OCI-LY1 (cell line): ENCODE measurements around the gene PER2.

Experiments used
- EZH2 ChIP-seq: fragments of 200-600 bp; sonication (generic), shearing (Covaris generic); IDR thresholded peaks from 2 replicates; pipeline ENCODE4 v1.8.0; 2017; ENCODE audit warnings: borderline replicate concordance, mixed run types, mild to moderate bottlenecking, antibody characterized with exemption, low read length, moderate library complexity, mixed read lengths
- TF ChIP-seq, protein P1 (sequence below): fragments of 200-600 bp; sonication (generic), shearing (Covaris generic); IDR thresholded peaks from 2 replicates; pipeline ENCODE4 v1.5.1; 2017; ENCODE audit warnings: mild to moderate bottlenecking, antibody characterized with exemption, low read length, moderate library complexity, mixed read lengths

- TF ChIP-seq, protein P1, sequence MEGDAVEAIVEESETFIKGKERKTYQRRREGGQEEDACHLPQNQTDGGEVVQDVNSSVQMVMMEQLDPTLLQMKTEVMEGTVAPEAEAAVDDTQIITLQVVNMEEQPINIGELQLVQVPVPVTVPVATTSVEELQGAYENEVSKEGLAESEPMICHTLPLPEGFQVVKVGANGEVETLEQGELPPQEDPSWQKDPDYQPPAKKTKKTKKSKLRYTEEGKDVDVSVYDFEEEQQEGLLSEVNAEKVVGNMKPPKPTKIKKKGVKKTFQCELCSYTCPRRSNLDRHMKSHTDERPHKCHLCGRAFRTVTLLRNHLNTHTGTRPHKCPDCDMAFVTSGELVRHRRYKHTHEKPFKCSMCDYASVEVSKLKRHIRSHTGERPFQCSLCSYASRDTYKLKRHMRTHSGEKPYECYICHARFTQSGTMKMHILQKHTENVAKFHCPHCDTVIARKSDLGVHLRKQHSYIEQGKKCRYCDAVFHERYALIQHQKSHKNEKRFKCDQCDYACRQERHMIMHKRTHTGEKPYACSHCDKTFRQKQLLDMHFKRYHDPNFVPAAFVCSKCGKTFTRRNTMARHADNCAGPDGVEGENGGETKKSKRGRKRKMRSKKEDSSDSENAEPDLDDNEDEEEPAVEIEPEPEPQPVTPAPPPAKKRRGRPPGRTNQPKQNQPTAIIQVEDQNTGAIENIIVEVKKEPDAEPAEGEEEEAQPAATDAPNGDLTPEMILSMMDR, result no peak
- no peak for TF ChIP-seq EZH2
These were observed 46.4 kb downstream of the PER2 start for GRCh38 chr2:238241970-238242369.
